Activated CD4-positive, alpha-beta T cell treated with anti-CD3 and anti-CD28 coated beads, Interleukin-10, Interleukin-2, amounts not matched to agents 100 ng/mL and 50 ng/mL, durations not matched to agents 16 hours and 8 hours (primary cell): ENCODE results near the gene CYB561A3.

ENCODE experiments used
- DNase-seq: peaks from one replicate; pipeline ENCODE4 v3.0.0-alpha.2; 2020

CYB561A3 gene

DNA sequence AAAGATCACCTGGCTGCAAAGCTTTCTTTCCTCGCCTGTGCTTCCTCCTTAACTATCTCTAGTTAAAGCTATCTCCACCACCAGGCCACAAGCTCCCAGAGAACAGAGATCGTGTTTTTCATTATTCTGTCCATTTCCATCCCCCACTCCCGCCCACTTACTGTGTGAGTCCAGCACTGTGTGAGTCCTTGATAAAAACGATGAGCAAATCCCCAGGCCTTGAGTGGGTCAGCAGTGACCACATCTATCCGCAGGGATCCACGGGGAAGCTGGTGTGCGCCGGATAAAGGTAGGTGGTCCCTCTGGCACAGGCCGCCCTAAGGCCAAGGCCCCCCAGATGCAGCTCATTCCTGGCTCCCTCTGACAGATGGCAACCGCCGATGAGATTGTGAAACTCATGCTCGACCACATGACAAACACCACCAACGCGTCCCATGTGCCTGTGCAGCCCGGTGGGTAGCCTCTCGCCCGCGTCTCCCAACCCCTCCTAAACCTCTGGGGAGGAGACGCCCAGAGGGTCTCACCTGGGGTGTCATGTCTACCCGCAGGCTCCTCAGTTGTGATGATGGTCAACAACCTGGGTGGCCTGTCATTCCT is 19.4 kb downstream of the CYB561A3 start:
- no peak for DNase-seq

DNA sequence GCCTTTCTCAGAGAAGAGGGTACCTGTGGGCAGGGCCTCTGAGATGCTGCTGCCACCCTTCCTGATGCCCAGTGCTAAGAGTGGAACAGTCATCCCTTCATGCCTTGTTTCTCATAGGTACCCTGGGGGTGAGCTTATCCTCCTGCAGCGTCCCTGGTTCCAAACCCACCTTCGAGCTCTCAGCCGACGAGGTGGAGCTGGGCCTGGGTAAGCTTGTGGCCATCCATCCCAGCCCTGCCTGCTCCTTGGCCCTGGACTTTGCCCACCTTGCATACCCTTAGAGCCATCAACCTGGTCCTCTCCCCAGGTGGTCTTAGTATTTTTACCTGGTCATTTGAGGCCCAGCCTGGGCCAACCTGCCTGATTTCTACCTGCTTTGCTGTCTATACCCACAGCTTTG is 20.0 kb downstream of the CYB561A3 start:
- no peak for DNase-seq

DNA sequence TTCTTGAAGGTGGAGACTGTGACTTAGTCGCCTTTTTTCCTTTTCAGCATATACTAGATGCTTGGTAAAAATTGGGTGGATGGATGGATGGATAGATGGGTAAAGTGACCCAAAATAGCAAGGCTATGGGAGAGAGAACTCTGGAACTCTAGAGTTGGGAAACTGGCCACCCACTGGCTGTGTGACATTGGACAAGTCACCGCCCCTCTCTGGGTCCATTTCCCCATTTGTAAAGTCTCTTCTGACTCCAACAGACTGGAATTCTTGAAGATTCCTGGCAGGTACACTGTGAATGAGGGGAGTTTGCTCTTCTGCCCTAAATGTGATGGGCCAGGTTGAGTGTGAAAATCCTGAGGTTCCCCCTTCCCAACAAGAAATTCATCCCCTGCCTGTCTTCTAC is 20.7 kb downstream of the CYB561A3 start:
- no peak for DNase-seq

DNA sequence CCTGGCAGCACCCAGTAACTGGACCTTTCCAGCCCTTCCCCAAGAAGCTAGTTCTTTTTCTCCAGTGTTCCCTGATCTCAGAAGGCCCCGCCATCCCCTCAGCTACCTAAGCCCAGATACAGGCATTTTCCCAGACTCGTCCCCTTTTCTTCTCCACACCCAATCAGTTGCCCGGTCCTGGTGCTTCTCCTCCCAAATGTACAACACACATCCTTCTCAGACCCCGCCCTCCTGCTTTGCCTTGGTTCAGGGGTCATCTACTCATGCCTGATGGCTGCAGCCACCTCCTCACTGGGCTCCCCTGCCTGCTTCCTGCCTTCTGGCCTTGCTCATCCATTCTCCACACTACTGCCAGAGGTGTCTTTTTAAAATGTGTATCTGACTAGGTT is 22.2 kb downstream of the CYB561A3 start:
- no peak for DNase-seq

DNA sequence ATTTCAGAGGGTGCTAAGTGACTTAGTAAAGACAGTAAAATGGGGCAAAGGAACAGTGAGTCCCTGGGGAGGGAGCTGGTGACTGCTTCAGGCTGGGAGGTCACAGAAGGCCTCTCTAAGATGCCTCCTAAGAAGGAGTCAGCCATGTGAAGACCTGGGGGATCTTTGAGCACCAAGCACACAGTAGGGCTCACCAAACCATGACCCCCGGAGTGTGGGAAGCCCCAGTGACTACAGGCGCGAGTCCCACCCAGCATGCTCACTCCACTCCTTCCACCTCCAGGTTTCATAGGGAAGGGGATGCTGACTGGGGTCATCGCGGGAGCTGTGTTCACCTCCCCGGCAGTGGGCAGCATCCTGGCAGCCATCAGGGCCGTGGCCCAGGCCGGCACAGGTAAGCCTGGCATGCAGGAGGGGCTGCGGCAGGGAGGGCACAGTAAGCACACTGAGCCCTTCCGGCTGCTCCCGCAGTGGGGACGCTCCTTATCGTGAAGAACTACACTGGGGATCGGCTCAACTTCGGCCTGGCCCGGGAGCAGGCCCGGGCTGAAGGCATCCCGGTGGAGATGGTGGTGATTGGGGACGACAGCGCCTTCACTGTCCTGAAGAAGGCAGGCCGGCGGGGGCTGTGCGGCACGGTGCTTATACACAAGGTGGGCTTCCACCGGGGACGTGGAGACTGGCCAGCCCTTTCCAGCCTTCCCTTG is 22.7 kb downstream of the CYB561A3 start:
- DNase-seq, result no peak

DNA sequence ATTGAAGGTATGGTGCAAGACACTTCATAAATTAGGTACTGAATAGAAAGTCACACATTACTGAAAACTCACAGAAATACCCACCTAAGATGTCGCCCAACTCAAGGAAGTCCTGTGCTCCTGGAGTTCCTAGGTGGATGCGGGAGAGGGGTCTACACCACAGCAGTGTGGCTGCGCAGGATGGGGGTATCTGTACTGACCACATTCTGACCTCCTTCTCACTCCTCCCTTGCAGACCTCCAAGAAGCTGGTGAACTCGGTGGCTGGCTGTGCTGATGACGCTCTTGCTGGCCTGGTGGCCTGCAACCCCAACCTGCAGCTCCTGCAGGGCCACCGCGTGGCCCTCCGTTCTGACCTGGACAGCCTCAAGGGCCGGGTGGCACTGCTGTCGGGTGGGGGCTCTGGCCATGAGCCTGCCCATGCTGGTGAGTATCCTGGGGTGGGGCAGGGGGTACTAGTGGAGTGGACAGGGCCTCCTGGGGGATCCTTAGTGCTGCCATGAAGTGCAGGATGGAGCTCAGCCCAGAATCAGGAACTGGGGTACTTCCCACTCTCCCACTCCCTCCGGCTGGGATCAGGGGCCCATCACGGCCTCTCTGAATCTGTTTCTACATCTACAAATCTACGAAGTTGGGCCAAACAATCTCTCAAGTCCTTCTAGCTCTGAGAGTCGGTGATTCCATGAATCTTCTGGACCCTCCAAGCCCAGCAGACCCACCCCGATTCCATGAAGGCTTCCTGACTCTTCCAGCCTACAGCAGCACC is 23.8 kb downstream of the CYB561A3 start:
- DNase-seq, result no peak

DNA sequence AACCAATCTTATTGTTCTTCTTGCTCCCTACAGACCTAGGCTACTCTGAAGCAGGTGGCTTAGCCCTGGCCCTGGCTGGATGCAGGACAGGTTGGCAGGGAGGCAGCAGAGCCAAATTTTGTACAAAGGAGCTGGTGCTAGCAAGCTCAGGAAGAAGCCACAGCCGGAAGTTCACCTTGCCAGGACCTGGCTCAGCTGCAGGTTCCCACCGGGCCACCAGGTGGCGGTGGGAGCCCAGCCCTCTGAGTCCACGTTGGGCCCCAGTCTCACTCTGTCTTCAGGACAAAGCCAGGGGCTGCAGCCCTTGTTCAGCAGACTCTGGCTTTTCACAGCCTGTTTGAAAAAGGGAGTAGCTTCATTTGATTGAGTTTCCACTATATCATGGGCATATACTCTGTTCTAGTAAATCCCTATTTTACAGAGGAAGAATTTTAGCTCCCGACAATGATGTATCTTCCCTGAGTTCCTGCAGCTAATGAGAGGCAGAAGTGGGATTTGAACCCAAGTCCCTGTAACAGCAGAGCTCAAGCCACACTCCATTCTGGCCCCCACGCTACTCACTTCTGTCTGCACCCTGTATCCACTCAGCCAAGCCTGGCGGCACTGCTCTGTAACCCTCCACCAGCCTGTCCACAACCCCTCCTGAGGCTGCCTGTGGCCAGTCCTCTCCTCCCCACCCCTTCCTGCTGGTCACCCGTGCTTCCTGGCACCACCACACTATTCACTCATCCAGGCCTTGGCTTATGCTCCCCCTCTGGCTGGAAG is 25.3 kb downstream of the CYB561A3 start:
- DNase-seq, result peak; percentile 90

DNA sequence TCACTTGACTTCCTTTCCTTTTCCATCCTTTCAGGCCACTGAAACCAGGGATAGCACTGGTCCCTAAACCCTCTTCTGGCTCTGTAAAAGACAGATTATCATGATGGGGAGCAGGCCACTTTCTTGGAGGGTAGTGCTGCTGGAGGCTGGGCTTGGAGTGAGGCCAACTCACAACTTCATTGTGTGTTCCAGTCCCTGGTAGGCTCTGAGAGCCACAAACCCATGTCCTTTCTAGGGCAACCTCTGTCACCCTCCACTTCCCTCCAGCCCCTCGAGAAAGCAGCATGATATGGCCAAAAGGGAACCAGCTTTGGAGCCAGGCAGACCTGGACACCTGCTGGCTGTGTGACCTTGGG is 26.3 kb downstream of the CYB561A3 start:
- DNase-seq, result no peak

DNA sequence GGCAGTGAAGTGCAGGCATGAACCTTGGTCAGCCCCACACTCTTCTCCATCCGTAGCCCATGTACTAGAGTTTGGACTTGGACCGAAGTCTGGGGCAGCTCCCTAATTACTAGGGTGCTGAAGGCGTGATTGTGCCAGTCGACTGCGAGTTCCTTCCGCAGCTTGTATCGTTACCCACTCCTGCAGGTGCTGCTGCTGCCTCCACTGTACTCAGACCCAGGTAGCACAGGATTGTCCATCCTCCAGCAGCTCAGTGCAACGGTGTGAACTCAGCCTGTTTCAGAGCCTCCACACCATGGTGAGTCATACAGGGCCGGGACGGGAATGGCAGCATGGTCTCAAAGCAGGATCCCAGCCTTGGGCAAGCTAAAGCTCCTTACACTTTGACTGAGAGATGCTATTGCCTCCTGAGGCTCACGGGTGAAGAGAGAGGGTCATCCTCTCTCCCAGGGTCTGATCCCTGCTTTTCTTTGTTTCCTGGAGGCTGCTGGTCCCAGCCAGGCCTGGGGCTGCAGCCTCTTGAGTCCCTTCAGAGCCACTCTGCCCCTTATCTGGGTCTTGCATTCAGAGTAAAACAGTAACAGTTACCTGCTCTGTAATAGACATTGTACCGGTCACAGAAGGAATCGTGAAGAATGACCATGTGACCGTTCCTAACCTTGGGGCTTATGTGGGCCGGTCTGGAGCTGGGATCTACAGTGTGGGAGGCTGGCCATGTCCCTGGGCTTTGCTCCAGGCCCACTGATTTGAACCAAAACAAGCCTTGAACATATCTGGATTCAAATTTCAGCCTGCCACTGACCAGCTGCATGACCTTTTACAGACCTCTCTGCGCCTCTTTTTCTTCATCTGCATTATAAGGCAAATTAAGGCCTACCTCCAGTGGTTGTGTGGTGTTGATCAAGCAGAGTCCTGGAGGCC is 27.0 kb downstream of the CYB561A3 start:
- DNase-seq, result no peak

DNA sequence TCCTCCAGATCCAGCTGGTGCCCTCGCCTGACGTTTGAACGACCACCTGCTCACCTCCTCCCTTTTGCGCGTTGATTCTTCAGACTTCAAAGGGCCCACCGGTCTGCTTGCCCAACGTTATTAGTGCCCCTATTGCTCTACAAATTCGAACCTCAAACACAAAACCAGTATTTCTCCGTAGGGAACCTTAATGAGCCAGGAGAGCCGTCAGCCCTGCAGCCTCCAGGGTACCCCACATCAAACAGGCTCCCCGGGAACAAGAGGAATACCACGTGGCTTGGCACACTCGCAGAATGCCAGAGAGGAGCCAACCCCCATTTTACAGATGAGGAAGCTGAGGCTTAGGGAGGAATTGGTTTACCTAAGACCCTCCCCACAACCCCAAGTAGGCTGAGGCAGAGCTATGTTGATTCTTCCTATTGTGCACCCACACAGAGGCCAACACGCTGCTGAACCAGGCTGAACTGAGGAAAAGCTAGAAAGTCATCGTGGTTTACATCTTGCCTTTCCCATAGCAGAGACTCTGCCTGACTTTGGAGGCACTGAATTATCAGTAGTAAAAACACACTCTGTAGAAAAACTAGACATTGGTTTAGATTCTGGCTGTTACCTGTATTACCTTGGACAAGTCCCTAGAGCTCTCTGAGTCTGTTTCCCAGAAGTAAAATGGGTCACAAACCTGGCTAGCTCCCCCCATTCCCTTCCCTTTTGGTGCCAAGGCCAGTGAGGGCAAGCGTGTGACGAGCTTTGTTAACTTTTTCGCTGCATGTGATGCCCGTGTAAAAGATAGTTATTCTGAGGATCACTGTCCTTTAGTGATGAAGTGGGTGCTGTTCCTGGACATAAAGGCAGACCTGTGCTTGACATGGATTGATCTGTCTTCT is 27.9 kb downstream of the CYB561A3 start:
- peak; percentile 38 for DNase-seq

DNA sequence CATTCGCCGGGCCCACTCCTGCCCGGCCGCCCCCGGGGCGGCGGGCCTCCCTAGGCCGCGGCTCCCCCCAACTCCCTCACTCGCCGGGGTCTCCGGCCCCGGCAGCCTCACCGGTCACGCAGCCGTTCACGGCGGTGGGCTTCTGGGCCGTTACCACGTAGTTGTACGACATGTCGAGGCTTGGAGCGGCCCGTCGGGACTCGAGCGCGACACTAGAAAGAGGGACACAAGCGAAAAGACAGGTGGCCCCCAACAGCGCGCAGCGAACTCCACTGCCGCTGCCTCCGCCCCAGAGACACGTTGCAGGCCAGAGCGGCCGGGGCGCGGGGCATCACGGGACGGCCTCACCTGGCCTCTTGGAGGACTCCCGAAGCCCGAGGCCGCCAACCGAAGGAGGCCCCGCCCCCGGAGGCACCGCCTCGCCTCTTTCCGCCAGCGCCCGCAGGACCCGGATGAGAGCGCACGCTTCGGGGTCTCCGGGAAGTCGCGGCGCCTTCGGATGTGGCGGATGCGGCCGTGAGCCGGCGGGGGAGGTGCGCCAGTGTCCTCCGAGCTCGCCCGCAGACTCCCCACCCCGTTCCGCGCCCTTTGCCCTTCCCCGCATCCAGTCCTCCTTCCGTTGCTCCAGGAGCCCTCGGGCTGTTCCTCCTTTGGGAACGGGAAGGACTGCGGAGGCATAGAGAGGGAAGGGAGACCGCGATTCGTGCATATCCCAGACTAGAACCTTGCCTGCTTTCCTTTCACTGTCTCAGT is 28.7 kb downstream of the CYB561A3 start, which contains the start of the genes DDB1 and TKFC:
DDB1 (minus strand) TSS at position 309 of the 753 bp plus-strand sequence; CDS start at position 172, 137 bp downstream.
TKFC (plus strand) TSS at position 432 of the 753 bp plus-strand sequence. CDS start 1,501 bp downstream, outside the sequence.
- peak; percentile 99 for DNase-seq

DNA sequence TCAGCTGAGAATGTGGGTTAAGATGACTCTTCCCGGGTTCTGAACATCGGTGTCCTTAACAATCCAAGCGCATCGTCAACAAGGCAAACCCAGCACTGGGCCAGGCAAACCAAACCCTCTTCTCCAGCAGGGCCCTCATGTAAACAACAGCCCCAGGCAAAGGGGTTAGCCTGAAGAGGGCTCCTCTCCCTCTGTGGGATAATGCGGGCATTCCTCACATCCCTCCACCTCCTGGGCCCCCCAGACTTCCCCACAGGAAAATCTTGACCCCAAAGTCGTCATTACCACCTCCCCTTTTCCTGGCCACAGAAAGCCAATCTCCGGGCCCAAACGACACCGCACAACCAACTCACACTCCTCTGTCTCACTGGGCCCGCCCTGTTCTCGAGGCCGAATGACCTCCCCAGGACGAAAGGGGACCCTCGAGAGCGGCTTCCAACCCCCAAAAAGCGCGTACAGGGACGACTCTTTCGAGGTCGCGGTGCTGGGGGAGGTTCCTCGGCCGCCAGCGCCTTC is 29.3 kb downstream of the CYB561A3 start:
- peak; percentile 15 for DNase-seq

DNA sequence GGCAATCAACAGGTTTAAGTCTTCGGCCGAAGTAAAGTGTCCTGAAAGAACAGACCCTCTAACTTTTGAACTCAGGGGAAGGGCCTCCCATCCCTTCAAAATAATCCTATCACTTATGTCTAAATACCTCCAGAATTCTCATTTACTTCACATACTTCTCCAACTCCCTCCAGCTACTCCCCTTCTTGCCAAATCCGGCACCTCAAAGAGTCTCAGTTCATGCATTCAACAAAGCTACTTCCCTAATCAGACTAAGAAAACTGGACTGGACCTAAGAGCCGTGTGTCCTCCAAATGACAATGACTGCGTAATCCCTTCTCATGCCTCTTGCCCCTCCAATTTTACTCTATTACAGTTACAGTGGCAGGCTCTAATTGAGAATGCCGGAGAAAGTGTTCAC is 30.0 kb downstream of the CYB561A3 start:
- no peak for DNase-seq

DNA sequence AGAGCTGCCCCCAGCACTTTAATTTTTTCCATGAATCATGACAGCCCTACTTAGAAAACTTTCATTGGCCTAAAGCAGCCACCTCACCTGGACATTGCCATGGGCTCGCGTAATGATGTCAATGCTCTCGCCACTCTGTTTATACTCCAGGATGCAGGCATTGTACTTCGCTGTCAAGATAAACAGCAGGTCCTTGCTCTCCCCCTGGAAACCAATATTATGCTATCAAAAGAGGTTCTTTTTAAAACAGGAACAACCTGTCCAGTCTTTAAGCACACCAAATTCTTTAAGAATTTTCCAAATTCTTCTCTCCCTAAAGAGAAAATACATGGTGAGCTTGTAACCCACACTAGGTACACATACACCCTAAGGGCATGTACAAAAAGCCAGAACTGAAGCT is 31.8 kb downstream of the CYB561A3 start:
- no peak for DNase-seq

DNA sequence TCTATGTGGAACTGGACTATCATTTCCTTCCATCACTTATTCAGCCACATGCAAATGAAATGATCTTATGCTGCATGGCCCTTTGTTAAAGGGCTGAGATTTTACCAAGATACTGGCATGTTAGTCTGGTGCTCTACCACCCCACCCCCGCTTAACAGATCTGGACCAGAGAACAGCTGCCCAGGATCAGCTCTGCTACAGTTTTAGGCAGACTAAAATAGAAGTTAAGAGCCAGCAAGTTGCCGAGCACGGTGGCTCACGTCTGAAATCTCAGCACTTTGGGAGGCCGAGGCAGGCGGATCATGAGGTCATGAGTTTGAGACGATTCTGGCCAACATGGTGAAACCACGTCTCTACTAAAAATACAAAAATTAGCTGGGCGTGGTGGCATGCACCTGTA is 33.3 kb downstream of the CYB561A3 start:
- DNase-seq, result no peak

DNA sequence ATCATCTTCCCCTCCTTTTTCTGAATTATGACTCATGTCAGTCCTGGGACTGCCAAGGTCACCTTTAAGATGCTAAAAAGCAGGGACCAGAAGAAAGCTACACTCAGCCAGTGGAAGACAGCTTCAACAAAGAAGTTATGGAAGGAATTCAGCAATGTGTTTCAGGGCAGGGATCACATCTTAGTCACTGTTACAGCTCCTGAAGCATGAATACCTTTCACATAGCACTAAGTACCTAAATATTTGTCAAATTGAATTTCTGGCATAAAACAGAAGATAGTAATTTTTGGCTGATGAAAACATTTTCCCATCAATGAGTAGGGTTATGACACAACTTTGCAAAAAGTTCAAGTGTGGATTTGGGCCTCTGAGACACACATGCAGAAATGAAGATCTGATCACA is 34.0 kb downstream of the CYB561A3 start:
- no peak for DNase-seq

DNA sequence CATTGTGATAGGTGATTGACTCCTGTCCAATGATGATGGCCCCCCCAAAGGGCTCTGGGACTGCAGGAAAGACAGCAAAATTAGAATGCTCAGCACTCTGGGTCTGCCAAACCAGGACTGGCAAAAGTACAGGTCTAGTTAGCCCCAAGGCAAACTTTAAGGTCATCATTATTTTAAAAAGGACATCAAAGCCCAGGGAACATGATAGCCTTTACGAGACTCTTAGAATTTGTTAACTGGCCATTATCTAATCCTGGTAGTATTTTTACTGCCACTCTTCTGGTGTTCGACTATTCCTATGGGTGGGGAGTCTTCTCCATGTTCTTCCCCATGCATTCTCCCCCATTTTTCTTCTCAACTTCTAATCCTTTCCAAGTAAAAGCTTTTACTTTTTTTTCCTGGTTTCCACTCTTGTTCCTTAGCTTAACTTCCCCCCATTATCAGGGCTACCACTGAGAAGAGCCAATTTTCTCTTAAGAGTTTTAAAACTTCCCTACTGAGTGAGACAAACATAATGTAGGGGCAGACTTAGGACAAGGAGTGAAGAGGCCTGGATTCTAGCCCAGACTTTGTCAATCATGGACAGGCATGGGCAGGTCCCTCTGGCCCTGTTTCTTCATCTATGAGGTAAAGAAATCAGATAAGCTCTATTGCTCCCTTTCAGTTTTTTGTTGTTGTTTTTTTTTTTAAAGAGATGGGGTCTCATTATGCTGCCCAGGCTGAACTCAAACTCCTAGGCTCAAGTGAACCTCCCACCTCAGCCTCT is 35.9 kb downstream of the CYB561A3 start:
- no peak for DNase-seq

DNA sequence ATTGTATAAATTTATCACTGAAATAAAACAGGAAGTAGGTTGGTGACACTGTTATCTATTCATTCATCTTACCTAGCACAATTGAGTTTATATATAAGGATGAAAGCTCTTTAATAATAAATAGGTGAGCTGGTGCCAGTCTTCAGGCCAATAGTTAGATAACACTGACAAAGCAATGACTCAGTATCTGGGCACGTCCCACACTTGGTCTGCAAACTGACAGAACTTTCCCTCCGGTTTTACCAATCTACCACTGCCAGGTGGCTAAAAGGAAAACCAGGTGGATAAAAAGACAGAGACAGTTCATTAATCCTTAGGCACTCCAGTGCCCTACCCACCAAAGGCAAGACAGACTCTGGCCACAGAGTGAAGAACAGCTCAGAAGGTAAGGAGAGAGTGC is 46.4 kb downstream of the CYB561A3 start:
- DNase-seq, result no peak

DNA sequence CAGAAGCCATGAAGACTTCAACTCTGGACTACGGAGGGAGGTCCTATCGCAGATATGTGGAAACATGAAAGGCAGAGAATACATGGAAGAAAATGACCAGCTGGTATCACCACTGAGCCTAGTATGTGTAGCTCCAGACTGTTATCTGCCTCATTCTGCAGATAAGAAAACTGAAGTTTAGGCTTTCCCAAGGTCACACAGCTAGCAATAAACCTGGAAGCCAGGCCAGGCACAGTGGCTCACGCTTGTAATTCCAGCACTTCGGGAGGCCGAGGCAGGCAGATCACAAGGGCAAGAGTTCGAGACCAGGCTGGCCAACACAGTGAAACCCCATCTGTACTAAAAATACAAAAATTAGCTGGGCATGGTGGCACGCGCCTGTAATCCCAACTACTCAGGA is 50.9 kb downstream of the CYB561A3 start:
- DNase-seq, result no peak
